ENCODE measurements around the gene KCTD11.
"Not testable (repeated sequence)": the region's sequence is repeated elsewhere in the genome, so short reads cannot be mapped to it uniquely, and the experiment has no call there.

KCTD11 gene

DNA sequence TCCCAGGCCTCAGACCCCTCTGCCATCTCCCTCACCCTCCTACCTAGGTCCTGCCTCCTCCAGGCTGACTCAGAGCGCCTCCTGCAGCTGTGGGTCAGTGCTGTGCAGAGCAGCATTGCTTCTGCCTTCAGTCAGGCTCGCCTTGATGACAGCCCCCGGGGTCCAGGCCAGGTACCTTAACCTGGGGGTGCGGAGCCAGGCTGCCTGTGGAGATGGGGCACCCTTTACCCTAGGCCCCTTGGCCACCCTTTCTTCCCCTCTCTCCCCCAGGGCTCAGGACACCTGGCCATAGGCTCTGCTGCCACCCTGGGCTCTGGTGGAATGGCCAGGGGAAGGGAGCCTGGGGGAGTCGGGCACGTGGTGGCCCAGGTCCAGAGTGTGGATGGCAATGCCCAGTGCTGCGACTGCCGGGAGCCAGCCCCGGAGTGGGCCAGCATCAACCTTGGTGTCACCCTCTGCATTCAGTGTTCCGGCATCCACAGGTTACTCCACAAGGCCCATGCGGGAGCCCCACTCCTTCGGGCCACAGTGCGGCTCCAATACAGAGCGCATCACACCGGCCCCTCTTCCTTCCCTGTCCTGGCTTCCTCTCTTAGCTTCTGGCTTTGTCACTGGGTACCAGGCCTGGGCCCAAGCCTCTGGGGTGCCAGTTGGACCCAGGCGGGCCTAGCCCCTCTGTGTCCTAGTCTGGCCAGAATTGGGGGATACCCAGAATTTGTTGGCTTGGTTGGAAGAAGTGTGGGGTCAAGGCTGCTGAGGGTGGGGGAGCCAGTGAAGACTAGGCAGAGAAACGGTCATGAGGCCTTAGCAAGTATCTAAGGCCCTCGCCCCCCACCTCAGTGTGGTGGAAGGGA, 5.0 kb upstream of the KCTD11 start:
- no peak for DNase-seq

DNA sequence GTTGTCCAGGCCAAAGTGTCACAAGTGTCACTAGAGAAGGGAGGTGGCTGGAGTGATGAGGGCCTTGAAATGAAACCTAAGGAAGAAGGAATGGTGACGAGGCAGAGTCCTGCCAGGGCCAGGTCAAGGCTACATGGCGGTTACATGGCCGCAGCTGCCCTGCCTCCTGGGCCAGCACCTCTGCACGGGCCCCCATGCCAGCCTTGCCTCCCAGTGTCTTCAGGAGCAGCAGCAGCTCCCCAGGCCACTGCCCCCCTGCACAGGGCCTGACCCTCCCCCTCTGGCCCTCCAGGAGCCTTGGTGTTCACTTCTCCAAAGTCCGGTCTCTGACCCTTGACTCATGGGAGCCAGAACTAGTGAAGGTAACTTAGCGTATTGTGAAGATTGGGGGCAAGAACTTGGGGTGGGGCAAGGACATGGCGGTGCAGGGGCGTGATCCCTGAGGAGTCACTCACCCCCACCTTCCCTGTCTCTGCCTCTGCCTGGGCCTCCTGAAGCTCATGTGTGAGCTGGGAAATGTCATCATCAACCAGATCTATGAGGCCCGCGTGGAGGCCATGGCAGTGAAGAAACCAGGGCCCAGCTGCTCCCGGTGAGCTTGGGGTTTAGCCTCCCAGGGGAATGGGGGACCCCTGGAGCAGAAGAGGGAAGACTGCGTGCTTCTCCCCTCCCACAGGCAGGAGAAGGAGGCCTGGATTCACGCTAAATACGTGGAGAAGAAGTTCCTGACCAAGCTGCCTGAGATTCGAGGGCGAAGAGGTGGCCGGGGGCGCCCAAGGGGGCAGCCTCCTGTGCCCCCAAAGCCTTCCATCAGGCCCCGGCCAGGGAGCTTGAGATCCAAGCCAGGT, 4.1 kb upstream of the KCTD11 start:
- DNase-seq, result no peak

DNA sequence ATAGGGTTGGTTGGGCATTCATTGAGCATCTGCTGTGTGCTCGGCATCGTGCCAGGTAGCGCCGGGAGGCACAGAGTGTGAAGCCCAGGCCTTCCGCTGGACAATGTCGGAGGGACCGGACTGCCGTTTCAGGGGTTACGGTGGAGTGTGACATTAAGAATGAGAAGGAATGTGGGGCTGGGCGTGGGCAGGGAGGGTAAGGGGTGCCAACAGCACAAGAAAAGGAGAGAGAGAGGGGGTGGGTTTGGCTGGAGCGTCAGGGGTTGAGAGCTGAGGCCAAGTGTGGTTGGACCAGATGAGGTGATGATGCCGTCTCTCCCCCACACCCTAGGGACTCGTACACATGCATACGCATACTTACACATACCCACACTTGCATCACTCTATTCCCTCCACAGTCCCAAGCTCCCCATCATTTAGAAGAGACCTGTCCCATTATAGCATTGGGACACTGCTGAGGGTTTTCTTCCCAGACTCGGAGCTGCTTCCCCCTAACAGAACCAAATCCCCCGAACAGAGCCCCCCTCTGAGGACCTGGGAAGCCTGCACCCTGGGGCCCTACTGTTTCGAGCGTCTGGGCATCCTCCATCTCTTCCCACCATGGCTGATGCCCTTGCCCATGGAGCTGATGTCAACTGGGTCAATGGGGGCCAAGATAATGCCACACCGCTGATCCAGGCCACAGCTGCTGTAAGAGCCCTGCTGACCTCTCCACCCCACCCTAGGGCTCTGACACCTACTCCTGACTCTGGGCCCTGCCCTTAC, 3.3 kb upstream of the KCTD11 start:
- DNase-seq, result no peak

DNA sequence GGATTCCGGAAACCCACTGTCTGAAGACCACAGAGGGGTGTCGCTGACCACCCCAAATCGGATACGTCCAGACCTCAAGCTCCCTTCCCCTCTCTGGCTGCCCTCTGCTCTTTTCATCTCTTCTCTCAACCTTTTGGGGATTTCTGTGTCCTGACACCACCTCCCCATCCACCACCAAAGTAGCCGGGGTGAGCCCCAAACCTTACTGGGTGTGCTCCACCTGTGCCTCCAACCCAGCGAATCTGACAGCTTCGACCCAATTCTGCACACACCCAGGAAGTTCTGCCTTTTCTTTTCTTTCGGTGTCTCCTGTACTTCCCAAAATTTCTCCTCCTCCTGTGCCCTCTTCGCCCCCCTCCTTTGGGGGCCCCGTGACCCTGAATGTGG, 534 bp downstream of the KCTD11 start:
- DNase-seq, result no peak

DNA sequence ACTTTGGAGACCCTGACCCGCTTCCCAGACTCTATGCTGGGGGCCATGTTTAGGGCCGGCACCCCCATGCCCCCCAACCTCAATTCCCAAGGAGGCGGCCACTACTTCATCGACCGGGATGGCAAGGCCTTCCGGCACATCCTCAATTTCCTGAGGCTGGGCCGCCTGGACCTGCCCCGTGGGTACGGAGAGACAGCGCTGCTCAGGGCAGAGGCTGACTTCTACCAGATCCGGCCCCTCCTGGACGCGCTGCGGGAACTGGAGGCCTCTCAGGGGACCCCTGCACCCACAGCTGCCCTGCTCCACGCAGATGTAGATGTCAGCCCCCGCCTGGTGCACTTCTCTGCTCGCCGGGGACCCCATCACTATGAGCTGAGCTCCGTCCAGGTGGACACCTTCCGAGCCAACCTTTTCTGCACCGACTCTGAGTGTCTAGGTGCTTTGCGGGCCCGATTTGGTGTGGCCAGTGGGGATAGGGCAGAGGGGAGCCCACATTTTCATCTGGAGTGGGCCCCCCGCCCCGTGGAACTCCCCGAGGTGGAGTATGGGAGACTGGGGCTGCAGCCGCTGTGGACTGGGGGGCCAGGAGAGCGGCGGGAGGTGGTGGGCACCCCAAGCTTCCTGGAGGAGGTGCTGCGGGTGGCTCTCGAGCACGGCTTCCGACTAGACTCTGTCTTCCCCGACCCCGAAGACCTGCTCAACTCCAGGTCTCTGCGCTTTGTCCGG, 1.1 kb downstream of the KCTD11 start:
- no peak for DNase-seq

DNA sequence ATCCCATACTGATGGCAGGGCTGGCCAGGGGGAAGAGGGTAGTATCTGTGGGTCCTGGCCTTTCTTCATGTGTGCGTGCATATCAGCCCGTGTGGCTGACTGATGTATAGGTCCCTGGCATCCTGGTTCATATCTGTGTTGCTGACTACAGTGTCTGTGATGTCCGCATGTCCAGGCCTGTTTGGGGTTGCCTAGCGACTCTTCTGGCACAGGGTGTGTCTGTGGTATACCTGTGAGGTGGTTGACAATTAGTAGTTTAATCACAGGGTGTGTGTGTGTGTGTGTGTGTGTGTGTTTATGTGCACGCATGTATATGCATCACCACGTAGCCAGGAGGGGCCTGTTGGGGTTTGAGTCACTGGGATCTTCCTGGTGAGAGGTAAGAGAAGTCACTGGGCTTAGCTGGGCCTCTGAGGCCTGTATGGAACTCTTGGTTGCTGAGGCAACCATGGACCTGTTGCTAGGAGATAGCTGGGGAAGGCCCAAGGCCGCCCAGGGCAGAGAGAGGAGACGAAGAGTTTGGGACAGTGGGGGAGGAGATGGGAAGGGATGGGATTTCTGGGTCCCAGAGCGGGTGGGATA, 2.4 kb downstream of the KCTD11 start:
- DNase-seq, result no peak

DNA sequence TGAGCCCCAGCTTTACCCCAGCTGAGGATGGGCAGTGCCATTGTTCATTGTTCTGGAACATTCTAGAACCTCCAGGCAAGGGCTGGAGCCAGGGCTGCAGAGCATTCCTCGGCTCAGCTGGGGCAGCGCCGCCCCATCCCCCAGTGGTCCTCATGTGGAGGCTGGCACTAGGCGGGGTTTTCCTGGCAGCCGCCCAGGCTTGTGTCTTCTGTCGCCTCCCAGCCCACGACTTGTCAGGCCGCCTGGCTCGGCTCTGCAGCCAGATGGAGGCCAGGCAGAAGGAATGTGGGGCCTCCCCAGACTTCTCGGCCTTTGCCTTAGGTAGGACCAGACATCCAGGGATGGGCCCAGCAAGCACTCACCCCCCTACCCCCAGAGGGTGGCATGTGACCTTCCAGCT, 3.1 kb downstream of the KCTD11 start, which contains the start of gene TMEM95:
Gene TMEM95 (plus strand): TSS at position 104 of the 400 bp plus-strand sequence. CDS start 49 bp downstream, at position 153.
- no peak for DNase-seq

DNA sequence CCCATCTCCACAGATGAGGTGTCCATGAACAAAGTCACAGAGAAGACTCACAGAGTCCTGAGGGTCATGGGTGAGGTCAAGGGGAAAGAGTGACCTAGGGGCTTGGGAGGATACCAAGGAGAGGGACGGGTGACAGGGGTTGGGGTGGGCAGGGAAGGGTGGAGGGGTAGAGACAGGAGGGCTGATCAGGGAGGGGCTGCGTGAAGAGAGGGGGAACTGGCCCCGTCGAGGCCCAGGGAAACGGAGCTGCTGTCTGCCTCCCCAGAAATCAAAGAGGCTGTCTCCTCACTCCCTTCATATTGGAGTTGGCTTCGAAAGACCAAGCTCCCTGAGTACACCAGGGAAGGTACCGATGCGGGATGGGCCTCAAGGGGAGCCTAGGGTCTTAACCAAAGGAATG, 3.6 kb downstream of the KCTD11 start:
- no peak for DNase-seq

DNA sequence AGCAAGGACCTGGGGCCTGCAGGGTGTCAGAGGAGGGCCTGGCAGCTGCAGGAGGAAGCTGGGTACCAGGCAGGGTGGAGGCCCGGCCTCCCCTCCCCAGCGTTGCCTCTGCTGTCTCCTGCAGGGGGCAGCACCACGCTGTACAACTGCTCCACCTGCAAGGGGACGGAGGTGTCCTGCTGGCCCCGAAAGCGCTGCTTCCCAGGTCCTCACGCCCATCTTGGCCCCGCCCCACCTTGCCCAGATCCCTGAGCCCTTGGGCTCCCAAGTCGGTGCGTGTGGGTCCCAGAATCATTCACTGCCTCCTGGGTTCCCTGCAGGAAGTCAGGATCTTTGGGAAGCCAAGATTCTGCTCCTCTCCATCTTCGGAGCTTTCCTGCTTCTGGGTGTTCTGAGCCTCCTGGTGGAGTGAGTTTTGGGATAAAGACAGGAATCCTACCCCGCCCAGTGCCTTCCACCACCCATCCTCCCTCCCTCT, 4.1 kb downstream of the KCTD11 start:
- DNase-seq, result peak; percentile 78 to 81

DNA sequence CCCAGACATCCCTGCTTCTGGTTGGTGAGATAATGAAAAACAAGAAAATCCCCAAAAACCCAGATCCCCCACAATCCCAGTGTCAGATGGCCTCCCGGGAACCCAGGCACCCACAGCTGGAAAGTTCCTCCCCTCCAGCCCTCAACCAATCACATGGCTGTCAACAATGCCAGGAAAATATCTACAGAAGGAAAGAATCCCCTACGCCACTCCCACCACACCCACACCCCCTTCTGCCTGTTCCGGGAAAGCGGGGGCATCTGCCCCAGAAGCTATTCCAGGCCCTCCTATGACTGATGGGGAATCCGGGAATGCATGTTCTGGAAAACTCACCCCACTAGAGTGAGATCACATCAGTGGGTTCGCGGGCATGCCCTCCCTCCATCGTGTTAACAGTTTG, 4.8 kb downstream of the KCTD11 start:
- DNase-seq, result no peak

DNA sequence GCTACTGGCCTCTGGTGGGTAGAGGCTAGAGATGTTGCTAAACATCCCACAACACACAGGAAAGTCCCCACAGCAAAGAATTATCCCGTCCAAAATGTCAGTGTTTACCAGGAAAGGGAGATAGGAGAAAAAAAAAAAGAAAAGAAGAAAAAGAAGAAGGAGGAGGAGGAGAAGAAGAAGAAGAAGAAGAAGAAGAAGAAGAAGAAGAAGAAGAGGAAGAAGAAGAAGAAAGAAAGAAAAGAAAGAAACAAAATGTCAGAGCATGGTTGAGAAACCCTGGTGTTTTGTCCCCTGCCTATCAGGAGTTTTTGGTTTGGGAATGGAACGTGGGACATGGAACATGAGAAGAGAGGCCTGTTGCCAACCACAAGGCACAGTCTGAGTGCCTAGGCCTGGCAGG, 5.4 kb downstream of the KCTD11 start:
- no peak for DNase-seq

DNA sequence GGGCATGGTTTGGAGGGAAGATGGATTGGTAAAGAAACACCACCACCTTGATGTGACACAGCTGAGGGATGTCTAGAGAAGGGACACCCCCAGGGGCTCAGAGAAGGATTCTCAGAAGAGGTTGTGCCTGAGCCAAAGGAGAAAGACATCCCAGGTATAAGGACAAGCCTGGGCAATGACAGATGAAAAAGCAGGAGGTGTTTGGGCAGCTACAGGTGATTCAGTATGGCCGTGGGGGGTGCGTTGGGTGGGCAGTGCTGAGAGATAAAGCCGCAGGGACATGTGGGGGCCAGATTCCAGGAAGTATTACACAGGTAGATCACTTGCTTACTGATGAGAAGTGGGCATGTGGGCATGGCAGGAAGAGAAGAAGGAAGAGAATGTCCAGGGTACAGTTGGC, 9.9 kb downstream of the KCTD11 start:
- DNase-seq, result no peak

DNA sequence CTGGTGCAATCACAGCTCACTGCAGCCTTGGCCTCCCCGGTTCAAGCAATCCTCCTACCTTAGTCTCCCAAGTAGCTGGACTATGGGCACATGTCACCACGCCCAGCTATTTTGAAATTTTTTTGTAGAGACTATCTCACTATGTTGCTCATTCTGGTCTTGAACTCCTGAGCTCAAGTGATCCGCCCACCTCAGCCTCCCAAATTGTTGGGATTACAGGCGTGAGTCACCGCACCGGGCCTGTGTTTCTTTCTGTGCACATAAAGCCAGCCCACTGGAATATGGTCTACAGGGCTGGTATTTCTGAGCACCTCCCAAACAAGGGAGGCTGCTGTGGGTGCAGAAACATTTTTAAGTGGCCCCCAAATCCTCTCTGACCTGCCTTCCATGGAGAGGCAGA, 11.3 kb downstream of the KCTD11 start:
- DNase-seq, result no peak

DNA sequence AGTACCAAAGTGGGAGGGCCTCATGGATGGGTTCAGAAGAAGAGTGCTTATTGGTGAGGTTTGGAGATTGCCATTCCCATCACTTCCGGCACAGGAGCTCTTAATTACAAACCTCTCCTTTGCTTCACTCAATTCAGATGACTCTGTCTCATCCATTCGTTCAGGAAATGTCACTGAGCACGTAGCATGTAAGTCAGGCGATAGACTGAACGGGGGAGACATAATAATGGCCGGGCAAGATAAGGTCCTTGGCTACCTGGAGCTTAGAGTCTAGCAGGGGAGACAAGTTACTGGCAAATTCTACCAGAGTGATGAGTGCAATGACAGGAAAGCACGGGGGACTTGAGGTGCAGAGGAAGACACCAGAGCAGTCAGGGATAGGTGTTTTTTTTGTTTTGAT, 14.0 kb downstream of the KCTD11 start:
- not testable (repeated sequence) for DNase-seq

DNA sequence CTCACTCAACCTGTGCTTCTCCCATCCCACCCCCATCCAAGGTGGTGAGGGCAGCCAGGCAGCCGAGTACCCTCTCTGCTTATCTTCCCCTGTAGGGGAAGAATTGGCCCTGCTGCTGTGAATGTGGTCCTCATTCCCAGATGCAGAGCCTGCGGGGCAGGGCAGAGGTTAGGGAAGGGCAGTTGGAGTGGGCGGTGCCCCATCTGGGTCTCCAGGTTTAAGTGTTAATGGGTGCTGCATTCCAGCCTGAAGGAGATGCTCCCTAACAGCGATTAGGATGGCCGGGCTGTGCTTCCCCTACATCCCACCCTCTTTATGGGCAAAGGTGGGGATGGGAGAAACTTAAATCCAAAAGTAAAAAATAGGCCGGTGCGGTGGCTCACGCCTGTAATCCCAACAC, 15.1 kb downstream of the KCTD11 start:
- DNase-seq, result no peak

DNA sequence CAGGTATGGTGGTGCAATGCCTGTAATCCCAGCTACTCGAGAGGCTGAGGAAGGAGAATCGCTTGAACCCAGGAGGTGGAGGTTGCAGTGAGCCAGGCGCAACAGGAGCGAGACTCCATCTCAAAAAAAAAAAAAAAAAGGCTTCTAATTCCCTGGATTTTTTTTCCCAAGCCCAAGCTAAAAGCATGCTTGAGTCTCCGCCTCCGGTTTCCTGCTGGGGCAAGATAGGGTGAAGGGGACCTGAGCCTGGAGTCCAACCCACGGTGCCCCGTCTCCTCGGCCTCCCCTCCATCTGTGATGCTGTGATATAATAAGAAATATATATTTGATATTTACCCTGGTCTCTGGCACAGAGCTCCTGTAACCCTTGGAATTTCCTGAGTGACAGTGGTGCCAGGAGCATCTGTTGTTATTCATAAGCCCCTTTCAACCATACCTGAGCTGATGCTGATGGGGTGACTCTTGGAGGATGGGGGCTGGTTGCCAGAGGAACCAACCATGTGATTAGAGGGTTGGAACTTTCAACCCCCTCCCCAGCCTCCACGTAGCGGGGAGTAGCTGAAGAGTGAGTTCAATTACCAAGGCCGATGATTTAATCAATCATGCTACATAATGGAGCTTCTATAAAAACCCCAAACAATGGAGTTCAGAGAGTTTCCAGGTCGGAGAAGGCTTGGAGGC, 16.1 kb downstream of the KCTD11 start:
- DNase-seq, result no peak

DNA sequence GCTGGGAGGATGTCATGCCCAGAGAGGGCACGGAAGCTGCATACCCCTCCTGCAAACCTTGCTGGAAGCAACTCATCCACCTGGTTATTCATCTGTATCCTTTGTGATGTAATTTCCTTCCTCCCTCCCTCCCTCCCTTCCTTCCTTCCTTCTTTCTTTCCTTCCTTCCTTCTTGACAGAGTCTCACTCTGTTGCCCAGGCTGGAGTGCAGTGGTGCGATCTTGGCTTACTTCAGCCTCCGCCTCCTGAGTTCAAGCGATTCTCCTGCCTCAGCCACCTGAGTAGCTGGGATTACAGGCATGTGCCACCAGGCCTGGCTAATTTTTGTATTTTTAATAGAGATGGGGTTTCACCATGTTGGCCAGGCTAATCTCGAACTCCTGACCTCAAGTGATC, 16.6 kb downstream of the KCTD11 start:
- DNase-seq, result not testable (repeated sequence)

DNA sequence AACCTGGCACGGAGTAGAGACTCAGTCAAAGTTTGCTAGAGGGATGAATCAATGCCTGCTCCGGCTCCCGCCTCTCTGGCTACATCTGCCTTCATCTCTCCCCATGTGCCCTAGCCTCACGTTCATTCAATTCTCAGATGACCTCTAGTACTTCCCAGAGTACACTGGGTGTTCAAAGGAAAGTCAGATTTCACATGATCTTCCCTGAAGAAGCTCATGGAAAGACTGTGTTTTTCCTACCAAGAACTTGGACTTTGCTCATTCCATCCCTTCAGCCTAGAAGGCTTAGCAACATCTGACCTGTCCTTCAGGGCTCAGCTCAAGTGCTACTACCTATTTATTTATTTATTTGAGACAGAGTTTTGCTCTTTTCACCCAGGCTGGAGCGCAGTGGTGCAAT, 17.9 kb downstream of the KCTD11 start:
- no peak for DNase-seq

DNA sequence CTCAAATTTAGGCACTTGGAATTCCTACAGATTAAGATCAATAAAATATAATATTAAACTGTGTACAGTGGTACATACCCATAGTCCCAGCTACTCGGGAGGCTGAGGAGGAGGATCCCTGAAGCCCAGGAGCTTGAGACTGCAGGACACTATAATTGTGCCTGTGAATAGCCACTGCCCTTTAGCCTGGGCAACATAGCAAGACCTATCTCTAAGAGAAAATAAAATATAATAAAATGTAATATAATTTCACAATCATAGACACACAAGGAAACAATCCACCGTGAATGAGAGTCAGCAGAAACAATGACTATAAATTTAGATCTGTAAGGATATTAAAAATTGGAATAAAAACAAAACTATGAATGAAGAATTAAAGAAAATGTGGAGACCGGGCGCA, 18.9 kb downstream of the KCTD11 start:
- no peak for DNase-seq

DNA sequence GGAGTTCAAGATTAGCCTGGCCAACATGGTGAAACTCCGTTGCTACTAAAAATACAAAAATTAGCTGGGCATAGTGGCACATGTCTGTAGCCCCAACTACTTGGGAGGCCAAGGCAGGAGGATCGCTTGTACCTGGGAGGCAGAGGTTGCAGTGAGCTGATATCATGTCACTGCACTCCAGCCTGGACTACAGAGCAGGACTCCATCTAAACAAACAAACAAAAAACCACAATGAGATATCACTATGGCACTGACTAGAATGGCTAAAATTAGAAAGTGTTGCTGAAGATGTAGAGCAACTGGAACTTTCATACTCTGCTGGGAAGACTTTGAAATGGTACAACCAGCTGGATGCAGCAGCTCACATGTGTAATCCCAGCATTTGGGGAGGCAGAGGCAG, 22.4 kb downstream of the KCTD11 start:
- no peak for DNase-seq

DNA sequence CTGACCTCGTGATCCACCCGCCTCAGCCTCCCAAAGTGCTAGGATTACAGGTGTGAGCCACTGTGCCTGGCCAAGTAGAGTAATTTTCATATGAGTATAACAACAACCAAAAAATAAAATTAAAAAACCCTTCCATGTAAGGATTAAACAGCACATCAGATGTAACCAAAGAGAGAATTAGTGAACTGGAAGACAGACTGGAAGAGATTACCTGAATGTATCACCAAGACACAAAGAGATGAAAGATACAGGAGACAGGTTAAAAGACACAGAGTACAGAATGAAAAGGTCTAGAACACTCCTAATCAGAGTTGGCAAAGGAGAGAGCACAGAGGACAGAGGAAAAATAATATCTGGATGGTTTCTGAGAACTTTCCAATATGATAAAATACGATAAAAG, 27.2 kb downstream of the KCTD11 start:
- DNase-seq, result no peak

DNA sequence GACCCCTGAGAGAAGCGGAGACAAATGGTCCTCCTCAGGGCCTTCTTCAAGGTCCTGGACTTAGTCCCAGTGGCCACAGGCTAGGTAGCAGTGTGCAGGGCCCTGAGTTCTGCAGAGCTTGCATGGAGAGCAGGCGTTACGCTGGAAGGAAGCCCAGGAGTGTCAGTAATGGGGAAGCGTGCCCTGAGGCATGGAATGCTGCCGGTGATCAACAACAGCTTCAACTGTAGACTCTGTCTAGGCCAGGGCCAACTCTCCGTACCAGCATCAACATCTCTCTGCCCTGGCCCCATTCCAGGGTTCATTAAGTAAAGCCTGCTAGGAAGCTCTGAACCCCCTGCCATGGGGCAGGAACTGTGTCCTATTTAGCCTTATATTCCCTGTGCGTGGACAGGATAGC, 28.4 kb downstream of the KCTD11 start:
- DNase-seq, result no peak

All from stimulated activated CD4-positive, alpha-beta T cell treated with anti-CD3 and anti-CD28 coated beads, Interleukin-4, amount 100 ng/mL, for 4 hours (primary cell).